ENCODE results near the gene ADGRB2.

Gene ADGRB2

GRCh38 chr1:31735571-31735970 lies 28.6 kb downstream of the ADGRB2 start:
- no peak for DNase-seq
- in situ Hi-C loops (cut with MboI; ENCODE audit: low pct_unique_long_range_greater_than_20kb, low sequenced_read_pairs) = no loop called here

GRCh38 chr1:31734582-31735107 lies 29.5 kb downstream of the ADGRB2 start:
- in situ Hi-C loops (cut with MboI; ENCODE audit: low pct_unique_long_range_greater_than_20kb, low sequenced_read_pairs) = no loop called here
- no peak for DNase-seq

DNA sequence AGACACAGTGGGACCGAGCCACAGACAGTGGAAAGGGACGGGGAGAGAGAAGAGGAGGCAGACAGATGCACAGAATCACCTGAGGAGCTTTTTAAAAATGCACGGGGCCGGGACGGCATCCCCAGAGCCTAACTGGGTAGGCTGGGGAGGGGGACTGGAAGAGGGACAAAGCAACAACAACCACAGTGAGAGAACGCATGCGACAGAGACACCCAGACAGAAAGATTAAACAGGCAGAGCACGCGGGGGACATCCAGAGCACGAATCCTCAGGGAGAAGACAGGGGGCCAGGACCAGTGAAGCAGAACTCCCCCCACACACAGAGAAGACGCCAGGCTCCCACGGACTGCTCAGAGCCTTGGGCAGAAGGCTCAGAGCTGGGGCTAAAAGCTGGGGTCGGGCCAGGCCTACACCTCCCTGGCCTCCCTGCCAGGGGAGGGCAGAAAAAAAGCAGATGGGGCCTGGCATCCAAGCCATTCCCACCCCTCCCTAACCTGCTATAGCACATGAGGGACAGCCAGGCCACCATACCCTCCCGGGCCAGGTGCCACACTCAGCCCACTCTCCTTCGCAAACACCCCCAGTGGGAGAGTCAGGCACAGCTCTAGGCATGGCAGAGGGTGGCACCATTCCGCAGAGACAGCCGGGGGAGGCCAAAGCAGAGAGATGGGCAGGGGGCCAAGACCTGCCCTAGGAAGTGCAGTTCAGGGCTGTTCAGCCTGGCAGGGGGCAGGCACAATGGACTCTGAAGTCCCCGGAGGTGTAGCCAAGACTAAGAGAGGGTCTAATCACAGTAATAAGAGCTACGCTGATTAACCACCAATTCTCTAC lies 30.5 kb downstream of the ADGRB2 start:
- no peak for DNase-seq
- in situ Hi-C loops (cut with MboI; ENCODE audit: low pct_unique_long_range_greater_than_20kb, low sequenced_read_pairs) = no loop called here

- no peak for DNase-seq
- in situ Hi-C loops (cut with MboI; ENCODE audit: low pct_unique_long_range_greater_than_20kb, low sequenced_read_pairs) = no loop called here
Observed at GRCh38 chr1:31732751-31733289, 31.3 kb downstream of the ADGRB2 start.

DNA sequence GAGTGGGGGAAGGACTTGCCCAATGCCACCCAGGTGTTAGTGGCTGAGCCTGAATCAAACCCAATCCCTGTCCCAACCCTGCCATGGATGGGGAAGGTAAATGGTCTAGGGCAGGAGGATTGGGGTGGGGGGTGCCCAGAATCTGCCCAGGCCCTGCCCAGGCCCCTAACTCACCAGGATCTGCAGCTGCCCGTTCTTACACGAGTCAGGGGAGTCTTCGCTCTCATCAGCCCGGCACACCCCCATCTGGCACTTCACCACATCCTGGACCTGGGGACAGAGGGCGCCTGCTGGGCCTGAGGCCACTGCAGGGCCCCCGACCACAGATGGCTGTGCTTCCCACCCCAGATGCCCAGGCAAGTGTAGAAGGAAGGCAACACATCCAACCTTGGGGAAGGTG lies 31.8 kb downstream of the ADGRB2 start:
- in situ Hi-C loops (cut with MboI; ENCODE audit: low pct_unique_long_range_greater_than_20kb, low sequenced_read_pairs) = no loop called here
- no peak for DNase-seq

DNA sequence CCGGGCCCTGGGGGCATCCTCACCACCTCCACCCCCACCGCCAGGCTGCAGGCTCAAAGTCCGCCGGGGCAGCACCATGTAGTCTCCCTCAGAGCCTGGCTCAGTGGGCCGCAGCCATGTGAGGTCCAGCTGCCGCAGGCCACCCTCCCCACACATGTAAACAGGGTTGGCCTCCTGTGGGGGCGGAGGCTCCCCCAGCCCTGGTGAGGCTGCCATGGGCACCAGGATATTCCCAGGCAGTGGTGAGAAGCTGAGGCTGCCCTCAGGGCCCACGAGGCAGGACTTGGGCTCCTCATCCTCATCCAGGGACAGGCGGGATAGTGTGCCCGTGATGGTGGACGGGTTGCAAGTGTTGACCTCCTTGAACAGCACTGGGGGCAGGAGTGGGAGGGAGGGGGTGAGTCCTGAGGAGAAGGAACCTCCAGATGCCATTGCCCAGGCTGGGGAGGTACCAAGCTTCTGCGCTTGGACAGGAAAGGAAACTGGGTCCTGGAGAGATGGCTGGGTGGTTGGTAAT lies 33.0 kb downstream of the ADGRB2 start:
- in situ Hi-C loops (cut with MboI; ENCODE audit: low pct_unique_long_range_greater_than_20kb, low sequenced_read_pairs) = no loop called here
- DNase-seq = no peak

- no peak for DNase-seq
- in situ Hi-C loops (cut with MboI; ENCODE audit: low pct_unique_long_range_greater_than_20kb, low sequenced_read_pairs) = no loop called here
Observed at GRCh38 chr1:31730336-31731048, 33.6 kb downstream of the ADGRB2 start.

- in situ Hi-C loops (cut with MboI; ENCODE audit: low pct_unique_long_range_greater_than_20kb, low sequenced_read_pairs) = no loop called here
Observed at GRCh38 chr1:31727849-31728248, 36.3 kb downstream of the ADGRB2 start.

GRCh38 chr1:31727195-31727594 lies 36.9 kb downstream of the ADGRB2 start:
- DNase-seq = no peak
- in situ Hi-C loops (cut with MboI; ENCODE audit: low pct_unique_long_range_greater_than_20kb, low sequenced_read_pairs) = no loop called here

More at GRCh38 chr1:31727849-31728248, 36.3 kb downstream of the ADGRB2 start:
- no peak for DNase-seq

- no peak for DNase-seq
- in situ Hi-C loops (cut with MboI; ENCODE audit: low pct_unique_long_range_greater_than_20kb, low sequenced_read_pairs) = no loop called here
Observed at GRCh38 chr1:31726715-31727114, 37.4 kb downstream of the ADGRB2 start.

DNA sequence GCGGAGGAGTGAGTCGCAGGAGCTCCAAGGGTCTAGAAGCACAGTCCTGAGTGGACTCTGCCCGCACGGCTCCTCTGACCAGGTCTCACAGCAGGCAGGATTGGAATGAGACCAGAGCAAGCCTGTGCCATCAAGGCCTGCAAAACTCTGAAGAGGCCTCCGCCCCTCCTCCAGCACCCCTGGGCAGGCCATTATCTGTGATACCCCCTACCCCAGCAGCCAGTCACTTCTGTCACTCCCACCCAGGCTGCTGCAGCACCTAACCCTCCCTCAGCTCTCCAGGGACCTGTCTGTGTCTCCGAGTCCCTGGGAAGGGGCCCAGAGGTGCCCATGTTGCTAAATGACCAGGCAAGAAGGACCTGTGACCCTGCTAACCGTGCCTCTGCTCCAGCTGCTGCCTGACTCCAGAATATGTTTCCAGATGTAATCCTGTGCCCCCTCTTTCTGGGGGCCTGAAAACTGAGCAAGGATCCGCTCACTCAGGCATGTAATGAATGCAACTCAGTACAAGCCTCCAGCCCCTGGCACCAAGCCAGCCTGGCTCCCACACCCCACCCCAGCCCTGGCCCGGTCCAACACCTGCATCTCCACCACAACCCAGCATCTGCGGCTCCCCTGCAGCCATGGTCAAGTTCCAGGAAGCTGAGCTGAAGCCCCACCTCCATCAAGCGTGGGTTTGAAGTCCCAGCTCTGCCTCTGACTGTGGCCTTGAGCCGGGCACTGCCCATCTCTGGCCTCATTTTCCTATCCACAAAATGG lies 38.2 kb downstream of the ADGRB2 start:
- no peak for DNase-seq
- in situ Hi-C loops (cut with MboI; ENCODE audit: low pct_unique_long_range_greater_than_20kb, low sequenced_read_pairs) = no loop called here

GRCh38 chr1:31725134-31725533 lies 39.0 kb downstream of the ADGRB2 start:
- in situ Hi-C loops (cut with MboI; ENCODE audit: low pct_unique_long_range_greater_than_20kb, low sequenced_read_pairs) = no loop called here
- DNase-seq = no peak

DNA sequence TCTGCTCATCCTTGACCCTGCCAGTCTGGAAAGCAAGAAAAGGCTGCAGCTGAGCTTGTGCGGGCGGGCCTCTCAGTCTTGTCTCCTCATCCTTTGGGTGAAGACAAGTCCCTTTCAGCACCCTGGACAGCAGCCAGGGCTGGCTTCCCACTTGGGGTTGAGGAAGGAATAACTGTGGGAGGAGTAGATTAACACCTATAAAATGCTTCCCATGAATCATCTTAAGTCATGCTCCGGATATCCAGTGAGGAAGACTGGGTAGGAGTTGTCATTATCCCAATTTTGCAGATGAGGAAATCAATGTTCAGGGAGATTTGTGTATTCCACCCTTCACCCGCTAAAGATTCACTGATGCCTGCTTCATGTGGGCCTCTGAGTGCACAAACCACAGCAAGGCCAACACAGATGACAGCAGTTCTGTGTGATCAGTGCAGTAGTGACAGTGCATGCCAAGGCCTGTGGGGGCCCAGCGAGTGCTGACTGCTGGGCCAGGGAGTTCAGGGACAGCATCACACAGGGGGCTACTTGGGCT lies 40.2 kb downstream of the ADGRB2 start:
- DNase-seq = peak; percentile 70
- in situ Hi-C loops (cut with MboI; ENCODE audit: low pct_unique_long_range_greater_than_20kb, low sequenced_read_pairs) = no loop called here

DNA sequence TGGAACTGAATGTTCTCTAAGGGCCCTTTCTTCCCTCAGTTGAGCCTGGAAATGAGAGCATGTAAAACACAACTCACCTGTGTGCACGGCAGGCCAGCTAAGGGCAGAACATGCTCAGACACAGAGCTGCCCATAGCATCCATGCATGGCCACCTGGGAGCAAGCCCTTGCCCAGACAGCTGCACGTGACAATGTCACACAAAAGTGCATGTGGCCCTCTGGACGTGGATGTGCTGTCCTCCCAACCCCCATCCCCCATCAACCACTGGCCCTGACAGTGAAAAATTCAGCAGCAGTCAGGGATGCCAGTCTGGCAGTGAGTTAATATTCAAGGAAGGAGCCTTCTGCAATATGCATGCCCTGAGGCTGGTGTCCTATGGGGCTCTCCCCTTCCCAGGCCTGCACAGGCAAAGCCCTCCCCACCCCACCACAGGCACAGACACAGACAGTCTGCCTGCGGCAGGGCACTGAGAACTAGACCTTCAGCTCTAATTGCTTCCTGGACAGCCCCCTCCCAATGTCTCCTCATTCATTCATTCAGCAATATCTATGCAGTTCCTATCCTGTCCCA lies 45.7 kb downstream of the ADGRB2 start:
- no peak for DNase-seq
- in situ Hi-C loops (cut with MboI; ENCODE audit: low pct_unique_long_range_greater_than_20kb, low sequenced_read_pairs) = no loop called here

GRCh38 chr1:31717341-31717740 lies 46.8 kb downstream of the ADGRB2 start:
- in situ Hi-C loops (cut with MboI; ENCODE audit: low pct_unique_long_range_greater_than_20kb, low sequenced_read_pairs) = no loop called here
- no peak for DNase-seq

GRCh38 chr1:31715873-31716220 lies 48.3 kb downstream of the ADGRB2 start:
- no peak for DNase-seq
- in situ Hi-C loops (cut with MboI; ENCODE audit: low pct_unique_long_range_greater_than_20kb, low sequenced_read_pairs) = no loop called here

DNA sequence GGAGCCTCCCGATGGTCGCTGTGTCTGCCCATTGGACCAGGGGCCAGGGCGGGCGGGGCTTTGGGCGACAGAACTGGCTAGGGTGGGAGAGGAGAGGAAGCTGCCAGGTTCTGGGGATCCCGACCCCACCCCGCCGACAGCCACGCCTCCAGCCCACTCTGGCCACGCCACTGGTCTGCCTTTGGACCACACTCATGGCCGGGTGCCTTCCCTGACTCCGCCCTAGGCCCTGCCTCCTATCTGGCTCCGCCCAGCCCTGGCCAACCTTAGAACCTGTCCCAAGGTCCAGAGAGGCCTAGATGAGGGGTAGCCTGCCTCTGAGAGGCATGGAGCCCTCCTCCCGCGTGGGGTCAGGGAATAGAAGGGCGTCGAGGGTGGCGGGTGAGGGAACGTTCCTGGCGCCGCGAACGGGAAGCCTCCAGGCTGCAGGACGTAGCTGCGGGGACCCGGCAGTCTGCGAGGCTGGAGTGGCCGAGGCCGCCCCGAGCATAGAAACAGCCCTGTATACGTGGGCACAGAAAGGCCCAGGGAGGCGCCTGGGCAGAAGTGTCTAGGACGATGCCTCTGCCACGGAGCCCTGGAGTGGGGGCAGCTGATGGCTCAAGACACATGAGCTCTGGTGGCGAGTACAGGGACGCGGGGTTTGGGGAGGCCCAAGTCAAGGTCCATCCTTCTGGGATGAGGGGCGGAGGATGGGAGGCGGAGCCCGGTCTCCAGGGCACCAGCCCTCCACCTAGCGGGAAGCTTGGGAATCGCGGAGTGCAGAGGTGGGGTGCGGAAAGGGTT lies 48.9 kb downstream of the ADGRB2 start:
- DNase-seq = peak; percentile 43

More for the DNA sequence above, 48.9 kb downstream of the ADGRB2 start:
- in situ Hi-C loops (cut with MboI; ENCODE audit: low pct_unique_long_range_greater_than_20kb, low sequenced_read_pairs) = no loop called here
